ENCODE measurements around the gene KLHL29.

Gene KLHL29

DNA sequence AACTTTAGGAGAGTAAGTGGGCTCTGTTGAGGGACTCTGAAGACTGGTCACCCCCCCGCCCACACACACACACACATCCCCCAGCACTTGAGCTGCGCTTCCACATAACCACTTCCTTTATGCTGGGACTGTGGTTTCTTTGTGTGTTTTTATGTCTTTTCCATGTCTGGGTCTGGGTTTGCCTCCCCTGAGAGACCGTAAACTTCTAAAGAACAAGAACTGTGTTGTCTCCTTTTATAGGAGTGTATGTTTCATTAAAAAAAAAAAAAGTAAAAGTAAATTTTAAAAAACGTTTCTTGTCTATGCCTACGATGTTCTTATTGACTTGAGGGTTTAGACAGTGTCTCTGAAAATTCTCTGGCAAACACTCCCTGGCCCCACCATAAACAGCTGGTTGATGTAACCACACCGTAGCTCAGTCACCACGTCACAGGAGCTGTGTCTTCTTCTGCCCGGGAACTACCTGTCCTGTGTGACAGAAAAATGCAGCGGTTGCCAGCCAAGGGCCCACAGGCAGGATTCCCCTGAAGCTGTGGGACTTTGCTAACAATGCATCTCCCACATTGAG, 68.0 kb downstream of the KLHL29 start:
- DNase-seq = no peak

DNA sequence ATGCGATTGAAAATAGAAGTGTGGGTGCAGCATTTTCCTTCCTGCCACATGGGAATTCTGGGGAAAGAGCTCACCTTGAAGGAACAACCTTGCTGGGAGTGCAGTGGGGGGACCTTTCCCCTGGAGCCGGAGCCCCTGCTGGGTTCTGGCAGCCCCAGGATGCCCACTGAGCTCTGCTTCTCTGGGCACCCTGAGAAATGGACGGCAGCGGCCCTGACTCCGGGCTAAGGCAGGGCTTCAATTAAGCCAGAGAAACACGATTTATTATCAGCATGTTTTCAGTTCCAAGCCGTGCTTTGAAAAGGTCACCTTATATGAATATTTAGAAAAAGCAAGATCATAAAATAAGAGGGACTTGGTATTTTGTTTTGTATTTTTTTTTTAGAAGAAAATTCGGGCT, 68.5 kb downstream of the KLHL29 start:
- no peak for DNase-seq

DNA sequence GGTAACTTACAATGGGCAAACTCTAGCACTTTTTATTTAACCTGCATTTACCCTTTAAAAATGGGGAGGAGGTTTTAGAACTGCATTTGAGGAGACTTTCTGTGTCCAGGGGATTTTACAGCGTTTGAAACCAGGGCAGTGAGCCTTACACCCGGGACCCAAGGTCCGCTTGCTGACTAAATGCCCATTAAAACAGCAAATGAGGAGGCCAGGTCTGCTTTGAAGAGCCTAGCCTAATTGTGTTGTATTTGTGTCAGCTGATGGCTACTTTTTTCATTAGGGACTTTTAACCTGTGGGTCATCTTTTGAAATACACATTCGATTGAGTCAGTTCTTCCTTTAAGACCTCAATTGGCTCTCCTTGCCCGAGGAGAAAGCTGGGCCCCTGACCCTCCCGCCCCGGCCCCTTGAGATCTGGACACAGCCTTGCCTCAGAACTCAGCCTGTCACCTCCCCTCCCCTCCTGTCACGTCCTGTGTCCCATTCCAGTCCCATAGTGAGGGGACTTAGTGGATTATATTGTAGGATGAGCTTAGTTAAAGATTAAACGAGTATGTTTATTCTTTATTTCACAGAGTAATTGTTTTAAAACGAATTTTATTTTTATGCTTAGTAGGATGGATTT, 69.0 kb downstream of the KLHL29 start:
- DNase-seq = no peak

- DNase-seq = no peak
These were observed 69.6 kb downstream of the KLHL29 start for GRCh38 chr2:23454501-23455120.

DNA sequence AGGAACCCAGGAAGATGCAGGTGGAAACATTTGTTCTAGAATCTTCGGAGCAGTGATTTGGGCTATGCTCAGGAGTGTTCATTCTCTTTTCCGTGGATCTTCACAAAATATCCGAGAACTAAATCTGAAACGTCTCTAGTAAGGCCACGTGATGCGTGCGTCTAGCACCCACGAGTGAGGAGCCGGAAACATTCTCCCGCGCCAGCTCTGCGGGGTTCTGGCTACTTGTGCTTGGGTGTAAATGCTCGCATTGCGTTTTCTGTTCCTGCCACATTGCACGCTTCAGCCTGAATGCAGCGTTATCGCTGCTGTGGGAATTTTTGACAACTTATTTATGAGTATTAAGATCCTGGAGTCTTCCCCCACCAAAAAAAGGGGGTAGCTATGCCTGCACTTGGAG, 71.4 kb downstream of the KLHL29 start:
- DNase-seq = no peak

DNA sequence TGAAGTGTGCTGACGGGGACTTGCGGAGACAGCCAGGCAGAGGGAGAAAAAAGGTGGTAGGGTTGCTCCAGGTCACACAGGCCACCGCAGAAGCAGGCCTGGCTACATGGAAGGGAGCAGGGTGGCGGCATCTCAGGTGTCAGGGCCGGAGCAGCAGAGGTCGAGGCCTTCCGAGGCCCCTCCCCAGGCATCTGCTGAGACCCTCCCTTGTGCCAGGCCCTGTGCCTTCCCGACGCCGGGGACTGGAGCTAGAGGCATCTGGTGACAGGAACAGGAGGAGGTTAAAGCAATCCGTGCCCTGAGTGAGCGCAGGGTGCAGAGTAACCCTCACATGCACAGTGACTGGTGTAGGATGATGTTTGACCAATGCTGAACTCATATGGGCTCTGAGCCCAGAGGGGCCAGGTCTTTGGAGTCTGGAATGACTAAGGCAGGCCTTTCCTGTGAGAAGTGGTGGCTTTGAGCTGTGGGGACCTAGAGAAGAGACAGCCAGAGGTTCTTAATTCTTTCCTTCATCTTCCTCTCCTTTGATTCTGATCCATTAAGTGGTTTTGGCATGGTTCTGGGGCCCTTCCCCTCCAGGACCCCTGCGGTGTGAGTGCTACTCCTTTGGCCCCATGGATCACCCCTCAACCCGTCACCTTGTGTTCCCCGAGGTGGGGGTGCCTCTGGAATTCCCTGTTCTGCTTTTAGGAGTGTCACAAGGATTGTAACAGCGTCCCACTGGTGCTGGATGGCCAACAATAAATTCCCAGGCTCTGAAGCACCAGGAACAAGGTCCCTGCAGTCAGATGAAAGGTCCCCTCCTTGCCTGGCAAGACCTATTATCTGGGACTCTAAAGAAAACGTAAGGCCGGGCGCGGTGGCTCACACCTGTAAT, 72.1 kb downstream of the KLHL29 start:
- DNase-seq = no peak

GRCh38 chr2:23457990-23458682, 73.2 kb downstream of the KLHL29 start:
- DNase-seq = no peak

- no peak for DNase-seq
These were observed 74.1 kb downstream of the KLHL29 start for GRCh38 chr2:23459032-23459431.

DNA sequence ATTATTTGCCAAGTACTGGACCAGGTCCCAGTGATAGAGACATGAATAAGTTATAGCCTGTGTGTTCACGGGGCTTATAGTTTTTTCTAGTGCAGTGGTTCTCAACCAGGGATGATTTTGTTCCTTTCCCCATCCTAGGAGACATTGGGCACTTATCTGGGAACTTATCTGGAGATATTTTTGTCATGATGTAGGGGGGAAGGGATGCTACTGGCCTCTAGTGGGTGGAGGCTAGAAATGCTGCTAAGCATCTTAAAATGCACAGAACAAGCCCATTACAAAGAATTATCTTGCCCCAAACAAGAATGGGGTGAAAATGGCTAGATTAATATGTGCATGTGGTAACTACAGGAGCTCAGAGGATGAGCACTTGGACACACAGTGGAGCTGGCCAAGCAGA, 75.2 kb downstream of the KLHL29 start:
- DNase-seq = no peak

- DNase-seq = no peak
These were observed 76.0 kb downstream of the KLHL29 start for GRCh38 chr2:23460993-23461392.

GRCh38 chr2:23464156-23464555, 79.2 kb downstream of the KLHL29 start:
- no peak for DNase-seq

- no peak for DNase-seq
These were observed 80.0 kb downstream of the KLHL29 start for GRCh38 chr2:23464905-23465537.

DNA sequence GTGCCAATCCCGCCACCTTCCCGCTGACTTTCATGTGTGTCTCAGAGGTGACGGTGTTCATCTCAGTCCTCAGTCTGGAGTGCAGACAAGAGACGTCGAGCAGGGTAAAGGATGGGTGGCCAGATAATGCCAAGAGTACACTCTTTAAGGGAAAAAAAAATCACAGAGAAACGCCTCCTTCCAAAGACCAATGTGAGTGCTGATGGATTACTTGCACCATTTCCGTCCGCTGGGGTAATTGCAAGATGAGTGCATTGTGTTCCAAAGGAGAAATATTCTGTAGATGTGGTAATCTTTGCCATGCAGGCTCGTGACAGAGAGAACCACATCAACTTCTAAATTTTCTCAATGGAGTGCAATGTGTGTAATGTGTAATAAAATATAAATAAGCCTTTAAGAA, 81.0 kb downstream of the KLHL29 start:
- DNase-seq = no peak

- no peak for DNase-seq
These were observed 82.6 kb downstream of the KLHL29 start for GRCh38 chr2:23467618-23468017.

DNA sequence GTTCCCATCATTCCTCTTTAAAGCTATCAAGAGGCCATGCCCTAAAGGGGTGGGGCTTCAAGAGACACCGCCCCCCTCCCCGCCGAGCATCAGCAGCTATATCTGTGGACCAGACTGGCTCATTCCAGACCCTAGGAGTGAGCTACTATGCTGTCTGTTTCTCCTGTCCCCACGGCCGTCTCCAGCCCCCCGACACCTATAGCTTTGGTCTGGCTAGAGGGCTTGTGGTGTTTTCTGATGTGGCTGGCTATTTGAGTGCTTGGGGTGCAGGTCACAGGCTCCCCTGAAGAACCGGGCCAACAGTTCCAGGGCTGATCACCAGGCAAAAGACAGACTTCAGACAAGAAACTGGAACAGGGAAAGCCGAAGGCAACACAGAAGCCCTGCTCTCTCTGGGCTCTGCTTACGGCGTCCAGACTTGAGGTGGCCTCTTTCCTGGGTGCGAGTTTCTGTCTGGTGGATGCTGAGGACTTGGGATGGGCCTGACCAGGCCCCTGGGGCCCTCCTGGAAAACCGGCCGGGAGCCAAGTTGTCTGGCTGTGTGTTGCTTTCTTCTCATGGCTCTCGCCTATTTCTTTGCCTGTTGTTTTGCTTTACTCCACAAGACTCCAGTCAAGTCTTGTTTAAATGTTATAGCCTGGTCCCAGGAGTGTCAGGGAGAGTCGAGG, 83.6 kb downstream of the KLHL29 start:
- no peak for DNase-seq

DNA sequence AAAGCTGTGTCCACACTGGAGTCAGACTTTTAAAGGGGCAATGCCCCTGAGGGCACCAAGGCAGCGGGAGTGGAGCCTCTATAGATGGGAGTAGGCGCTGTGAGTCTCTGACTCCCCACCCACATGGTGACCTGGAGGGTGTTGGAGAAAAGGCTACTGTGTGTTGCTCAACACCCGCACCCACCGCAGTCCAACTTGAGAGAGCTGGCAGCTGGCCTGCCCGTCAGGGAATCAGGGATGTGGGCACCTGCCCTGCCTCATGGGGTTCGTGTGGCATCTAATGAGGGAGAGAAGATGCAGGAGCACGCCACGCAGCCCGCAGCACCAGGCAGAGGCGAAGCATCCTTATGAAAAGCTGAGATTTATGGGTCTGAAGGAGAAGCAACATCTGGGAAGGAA, 84.2 kb downstream of the KLHL29 start:
- DNase-seq = no peak

DNA sequence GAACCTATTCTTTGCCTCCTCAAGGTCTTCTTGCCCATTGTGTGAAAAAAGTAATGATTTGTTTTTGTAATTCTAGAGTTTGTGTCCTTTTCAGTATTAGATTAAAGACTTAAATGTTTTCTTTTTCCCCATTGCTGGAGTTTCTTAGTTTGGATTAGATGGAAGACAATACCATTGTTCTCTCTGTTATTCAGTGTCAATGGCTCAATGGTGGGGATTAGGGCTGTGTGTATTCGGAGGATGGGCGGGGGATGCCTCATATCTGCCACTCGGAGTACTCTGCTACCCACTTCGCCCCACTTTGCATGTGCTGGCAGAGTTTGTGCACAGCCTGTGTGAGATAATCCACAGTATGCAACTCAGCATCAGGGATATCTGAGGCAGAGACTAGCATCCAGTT, 90.1 kb downstream of the KLHL29 start:
- DNase-seq = no peak

GRCh38 chr2:23475473-23475872, 90.5 kb downstream of the KLHL29 start:
- DNase-seq = no peak

DNA sequence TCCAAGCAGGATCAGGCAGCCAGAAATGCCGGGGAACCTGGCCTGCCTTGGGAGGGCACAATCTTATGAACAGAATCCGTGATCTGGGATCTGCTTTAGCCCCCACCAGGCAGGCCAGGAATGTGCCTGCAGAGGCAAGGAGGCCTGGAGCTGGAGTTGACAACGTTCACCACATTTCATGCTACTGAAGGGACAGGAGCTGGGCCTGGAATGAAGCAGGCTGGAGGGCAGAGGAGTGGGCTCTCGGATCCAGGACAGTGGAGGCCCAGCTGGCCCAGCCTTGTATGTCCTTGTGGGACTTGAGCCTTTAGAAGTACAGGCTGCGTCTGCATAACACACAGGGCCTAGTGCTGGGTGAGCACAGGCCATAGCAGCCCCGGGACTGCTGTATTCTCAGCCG, 91.8 kb downstream of the KLHL29 start:
- no peak for DNase-seq

DNA sequence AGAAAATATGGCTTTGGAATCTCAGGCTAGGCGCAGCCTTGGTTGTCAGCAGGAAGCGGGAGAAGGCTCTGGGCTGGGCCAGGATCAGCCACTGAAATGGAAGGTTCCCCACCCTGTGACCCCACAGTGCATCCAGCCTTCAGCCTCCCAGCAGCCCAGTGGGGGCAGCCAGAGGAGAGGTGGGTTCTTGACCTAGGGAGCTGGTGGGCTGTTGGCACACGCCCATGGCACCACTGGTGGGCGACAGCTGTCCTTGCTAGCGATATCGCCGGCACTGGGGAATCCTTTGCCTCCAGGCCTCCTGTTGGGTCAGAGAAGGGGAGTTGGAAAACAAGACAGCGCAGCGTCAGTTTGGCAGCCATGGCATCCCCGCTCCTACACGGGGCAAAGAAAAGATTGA, 92.4 kb downstream of the KLHL29 start:
- DNase-seq = no peak

DNA sequence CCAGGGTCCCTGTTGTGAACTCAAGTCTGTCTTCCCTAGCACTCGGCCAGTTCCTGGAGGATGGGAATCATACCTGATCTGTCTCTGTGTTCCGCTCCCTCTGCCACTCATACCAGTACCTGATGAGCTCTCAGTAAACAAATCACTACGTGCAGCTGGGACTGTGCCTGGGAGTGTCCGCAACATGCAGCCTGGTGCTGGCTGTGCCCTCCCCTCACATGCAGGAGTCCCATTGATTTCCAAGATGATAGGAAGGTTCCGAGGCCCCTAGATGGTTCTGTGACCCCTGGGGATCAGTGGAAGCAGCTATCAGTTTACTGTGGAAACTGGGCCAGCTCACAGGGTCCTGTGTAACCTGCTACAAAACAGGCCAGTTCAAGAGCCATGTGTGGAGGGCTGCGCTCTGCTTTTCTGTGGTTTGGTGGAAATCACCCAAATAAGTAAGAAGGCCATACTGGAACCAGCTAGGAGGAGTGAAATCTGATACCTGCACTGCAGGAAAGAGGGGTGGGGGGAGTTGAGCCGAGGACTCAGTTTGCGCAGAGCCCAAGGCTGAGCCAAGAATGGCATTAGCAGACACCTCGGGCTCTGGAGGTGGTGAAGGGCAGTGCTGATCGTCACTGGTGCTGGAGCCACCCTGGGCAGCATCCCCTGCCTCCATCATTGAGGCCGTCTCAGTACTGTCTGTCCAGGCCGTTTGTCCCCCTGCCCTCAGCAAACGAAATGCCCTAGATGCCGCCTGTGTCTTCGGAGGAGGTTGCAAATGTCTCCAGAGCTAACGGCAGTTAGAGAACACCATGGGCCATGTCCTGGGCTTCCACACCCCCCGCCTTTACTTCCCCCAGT, 93.3 kb downstream of the KLHL29 start:
- no peak for DNase-seq

Data from amniotic stem cell (primary cell).